NCI-H524 (cell line): ENCODE measurements around the gene NR1I2.
A peak's percentile ranks its signal among the peaks of the same experiment; 100 is the strongest.

Experiments
- DNase-seq, 2 experiments: peaks; one replicate each; lab custom pipeline; 2025; lab: John Stamatoyannopoulos, UW

Gene NR1I2

GRCh38 chr3:119779731-119780383 lies 2.0 kb upstream of the NR1I2 start:
- DNase-seq: no peak

- DNase-seq: no peak
Measured at GRCh38 chr3:119782460-119782859, 559 bp downstream of the NR1I2 start.

- DNase-seq: no peak
Measured at GRCh38 chr3:119783255-119783654, 1.4 kb downstream of the NR1I2 start.

GRCh38 chr3:119783883-119784282 lies 2.0 kb downstream of the NR1I2 start:
- DNase-seq: no peak

- no peak for DNase-seq
Measured at GRCh38 chr3:119786409-119786808, 4.5 kb downstream of the NR1I2 start.

GRCh38 chr3:119790369-119790768 lies 8.5 kb downstream of the NR1I2 start:
- no peak for DNase-seq

GRCh38 chr3:119792270-119792669 lies 10.4 kb downstream of the NR1I2 start:
- DNase-seq: no peak

- DNase-seq: no peak
Measured at GRCh38 chr3:119794401-119794800, 12.5 kb downstream of the NR1I2 start.

- no peak for DNase-seq
Measured at GRCh38 chr3:119794971-119795612, 13.2 kb downstream of the NR1I2 start.

GRCh38 chr3:119795849-119796248 lies 13.9 kb downstream of the NR1I2 start:
- DNase-seq: no peak

GRCh38 chr3:119796368-119796767 lies 14.5 kb downstream of the NR1I2 start:
- no peak for DNase-seq

- DNase-seq: no peak
Measured at GRCh38 chr3:119796785-119797184, 14.9 kb downstream of the NR1I2 start.

GRCh38 chr3:119800844-119801243 lies 18.9 kb downstream of the NR1I2 start:
- DNase-seq: no peak

GRCh38 chr3:119808244-119808643 lies 26.3 kb downstream of the NR1I2 start:
- no peak for DNase-seq

GRCh38 chr3:119808843-119809242 lies 26.9 kb downstream of the NR1I2 start:
- no peak for DNase-seq

- no peak for DNase-seq
Measured at GRCh38 chr3:119809249-119810017, 27.5 kb downstream of the NR1I2 start.

GRCh38 chr3:119810018-119810435 lies 28.1 kb downstream of the NR1I2 start:
- DNase-seq: peak in 1 of 2 experiments; percentile 41

- no peak for DNase-seq
Measured at GRCh38 chr3:119812491-119813058, 30.7 kb downstream of the NR1I2 start.

- DNase-seq: no peak
Measured at GRCh38 chr3:119815716-119816115, 33.8 kb downstream of the NR1I2 start.

- DNase-seq: peak in 1 of 2 experiments; percentile 55
Measured at GRCh38 chr3:119817071-119817470, 35.2 kb downstream of the NR1I2 start.

- peak in 1 of 2 experiments; percentile 17 for DNase-seq
Measured at GRCh38 chr3:119817583-119818363, 35.9 kb downstream of the NR1I2 start.

GRCh38 chr3:119818937-119819336 lies 37.0 kb downstream of the NR1I2 start:
- no peak for DNase-seq
